SK-N-SH (cell line): Measurements from ENCODE around the gene PRKCG. TPM values are rescaled to one million over a fixed set of nuclear protein-coding genes. Genes with fewer than 3 reads are reported as not detected.

ENCODE experiments used
- CTCF ChIA-PET: fragments of 300-600, 350-600 bp; formaldehyde crosslinking; extraction: SDS; loops from one replicate; lab custom pipeline; 2021; lab: Yijun Ruan, JAX
- POLR2A ChIA-PET: fragments of 350-600 bp; sonication (Branson Sonifier 250); formaldehyde crosslinking; extraction: SDS; loops from one replicate; lab custom pipeline; 2020; ENCODE audit warnings: antibody characterized with exemption, inconsistent platforms; lab: Yijun Ruan, JAX
- DNase-seq: peaks from one replicate; pipeline ENCODE4 v3.0.0; 2012
- H2AFZ ChIP-seq: fragments of 200-600 bp; sonication (generic); 2 replicates; pipeline ENCODE4 v1.8.1; 2016; ENCODE audit warnings: antibody characterized with exemption, mild to moderate bottlenecking, low read depth
- H3F3A ChIP-seq: fragments of 200-600 bp; sonication (generic); replicated peaks from 2 replicates; pipeline ENCODE3; 2016; ENCODE audit warnings: antibody characterized with exemption, mild to moderate bottlenecking; ENCODE audit not compliant: insufficient read depth
- H3K27ac ChIP-seq, 2 experiments: fragments of 200-500 bp in 1 of 2; fragments of 200-600 bp in 1 of 2; sonication (Bioruptor generic) in 1 of 2; sonication (generic), shearing (Covaris generic) in 1 of 2; 2 replicates each; pipeline versions ENCODE4 v1.5.1 to v1.6.1; 2014 to 2016; ENCODE audit warnings: low read depth in 2 of 2, inconsistent platforms in 1 of 2, low read length in 1 of 2, mild to moderate bottlenecking in 1 of 2, mixed read lengths in 1 of 2
- H3K27me3 ChIP-seq: fragments of 200-600 bp; sonication (generic), shearing (Covaris generic); 2 replicates; pipeline ENCODE4 v1.6.1; 2016; ENCODE audit warnings: mixed run types; ENCODE audit not compliant: insufficient read depth
- H3K36me3 ChIP-seq, 2 experiments: fragments of 200-500 bp in 1 of 2; fragments of 200-600 bp in 1 of 2; sonication (Bioruptor generic) in 1 of 2; sonication (generic) in 1 of 2; replicated peaks in 1 of 2; 2 replicates each; pipeline versions ENCODE3 to v1.5.1; 2014 to 2016; ENCODE audit warnings: low read length in 1 of 2, mild to moderate bottlenecking in 1 of 2; ENCODE audit not compliant: insufficient read depth in 2 of 2, control insufficient read depth in 1 of 2
- H3K4me1 ChIP-seq, 2 experiments: fragments of 200-500 bp in 1 of 2; fragments of 200-600 bp in 1 of 2; sonication (Bioruptor generic) in 1 of 2; sonication (generic), shearing (Covaris generic) in 1 of 2; 2 replicates each; pipeline versions ENCODE4 v1.5.1 to v1.6.1; 2014 to 2016; ENCODE audit warnings: low read depth in 1 of 2, low read length in 1 of 2, mixed run types in 1 of 2; ENCODE audit not compliant: insufficient read depth in 2 of 2, control insufficient read depth in 1 of 2
- H3K4me2 ChIP-seq: fragments of 200-600 bp; sonication (generic), shearing (Covaris generic); 2 replicates; pipeline ENCODE4 v1.6.1; 2017; ENCODE audit warnings: mixed run types
- H3K4me3 ChIP-seq, 2 experiments: fragments of 200-500 bp in 1 of 2; fragments of 200-600 bp in 1 of 2; sonication (Bioruptor generic) in 1 of 2; sonication (generic), shearing (Covaris generic) in 1 of 2; 2 replicates each; pipeline versions ENCODE4 v1.5.1 to v1.8.1; 2014 to 2016; ENCODE audit warnings: low read depth in 2 of 2, inconsistent platforms in 1 of 2, low read length in 1 of 2, mild to moderate bottlenecking in 1 of 2, mixed read lengths in 1 of 2, moderate library complexity in 1 of 2
- H3K79me2 ChIP-seq: fragments of 200-600 bp; sonication (generic); 2 replicates; pipeline ENCODE4 v1.8.1; 2017; ENCODE audit warnings: mild to moderate bottlenecking; ENCODE audit not compliant: insufficient read depth
- H3K9ac ChIP-seq: fragments of 200-600 bp; sonication (generic); 2 replicates; pipeline ENCODE4 v1.6.1; 2017; ENCODE audit warnings: mixed run types
- H3K9me2 ChIP-seq: fragments of 200-600 bp; sonication (generic); 2 replicates; pipeline ENCODE4 v1.6.1; 2017; ENCODE audit warnings: mixed run types
- H3K9me3 ChIP-seq: fragments of 200-600 bp; sonication (generic); 2 replicates; pipeline ENCODE4 v1.6.1; 2017; ENCODE audit warnings: mixed run types, mild to moderate bottlenecking, moderate library complexity
- H4K20me1 ChIP-seq: fragments of 200-600 bp; sonication (generic); 2 replicates; pipeline ENCODE4 v1.6.1; 2017; ENCODE audit warnings: mild to moderate bottlenecking, mixed run types; ENCODE audit not compliant: insufficient read depth
- CHD2 ChIP-seq: fragments of 150-350 bp; IDR thresholded peaks from 2 replicates; pipeline ENCODE4 v1.6.1; 2018; ENCODE audit warnings: low read length; ENCODE audit not compliant: partially characterized antibody
- ELF1 ChIP-seq: IDR thresholded peaks from 2 replicates; pipeline ENCODE4 v1.4.0; 2012
- GABPA ChIP-seq: IDR thresholded peaks from 2 replicates; pipeline ENCODE4 v1.4.0; 2012; ENCODE audit warnings: low read depth, mild to moderate bottlenecking
- MXI1 ChIP-seq: IDR thresholded peaks from 2 replicates; pipeline ENCODE4 v1.6.1; 2012; ENCODE audit warnings: mild to moderate bottlenecking, low read depth, low read length, improper control_type of control experiment
- NRF1 ChIP-seq: IDR thresholded peaks from 2 replicates; pipeline ENCODE4 v1.6.1; 2012; ENCODE audit warnings: low read depth, mild to moderate bottlenecking, low read length
- POLR2AphosphoS5 ChIP-seq: IDR thresholded peaks from 2 replicates; pipeline ENCODE4 v1.6.1; 2012; ENCODE audit warnings: low read depth, low read length
- RFX5 ChIP-seq: IDR thresholded peaks from 2 replicates; pipeline ENCODE4 v1.6.1; 2012; ENCODE audit warnings: mild to moderate bottlenecking, improper control_type of control experiment, low read length
- WGBS: methylation state at CpG from one replicate; pipeline ENCODE4 v1.1.6; 2017; ENCODE audit warnings: low lambda C conversion rate; 5-methylcytosine and 5-hydroxymethylcytosine counted together
- polyA plus RNA-seq, 3 experiments: library from polyadenylated mRNA; depleted of rRNA; stranded (reverse); fragments of >200 nt; gene quantifications; 2 replicates each; pipeline ENCODE4 v1.2.3, GENCODE V29; 2012
- TF ChIP-seq, protein P1 (sequence below): IDR thresholded peaks from 2 replicates; pipeline ENCODE4 v1.6.1; 2012; ENCODE audit warnings: mild to moderate bottlenecking, low read depth, low read length, moderate library complexity
- TF ChIP-seq, protein P2 (sequence below): IDR thresholded peaks from 2 replicates; pipeline ENCODE4; 2012

Gene PRKCG
- polyA plus RNA-seq, 1 of the 3 experiments (the other 2 are of a cell fraction) = 0.08 TPM

DNA sequence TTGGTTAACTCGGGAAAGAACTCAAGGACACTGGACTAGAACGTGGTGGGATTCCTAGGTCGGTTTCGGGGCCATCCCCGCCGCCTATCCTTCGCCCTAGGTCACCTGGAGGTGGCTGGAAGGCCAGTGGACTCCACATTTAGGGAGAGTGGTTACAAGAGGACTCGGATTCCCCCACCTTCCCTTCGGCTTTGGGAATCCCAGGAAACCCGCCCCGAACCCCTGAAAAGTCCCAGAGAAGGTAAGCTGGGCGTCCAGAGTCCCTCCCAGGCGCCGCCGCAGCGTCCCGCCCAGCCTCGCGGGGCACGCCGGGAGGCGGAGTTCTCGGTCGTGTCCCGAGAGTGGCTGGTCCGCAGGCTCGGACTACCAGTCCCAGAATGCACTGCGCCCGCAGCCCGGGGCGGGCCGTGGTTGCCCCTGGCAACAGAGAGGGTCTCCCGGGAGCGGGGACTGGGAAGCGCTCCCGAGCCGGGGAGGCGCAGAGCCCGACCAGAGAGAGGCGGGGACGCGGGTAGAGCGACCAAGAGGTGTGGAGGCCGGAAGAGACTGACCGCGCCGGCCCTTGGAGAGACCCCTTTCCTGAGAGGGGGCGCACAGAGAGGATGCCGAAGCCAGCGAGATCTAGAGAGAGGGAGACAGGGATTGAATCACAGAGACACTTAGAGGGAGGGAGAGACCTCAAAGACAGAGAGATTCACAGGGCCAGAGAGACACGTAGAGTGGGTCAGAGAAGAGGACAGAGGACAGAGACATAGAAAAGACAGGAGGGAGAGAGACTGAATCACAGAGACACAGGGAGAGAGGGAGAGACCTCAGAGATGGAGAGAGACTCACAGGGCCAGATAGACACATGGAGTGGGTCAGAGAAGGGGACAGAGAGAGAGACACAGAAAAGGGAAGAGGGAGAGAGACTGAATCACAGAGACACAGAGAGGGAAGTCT is 2.6 kb upstream of the PRKCG start:
- H3F3A ChIP-seq = peaks cover 30% of the 10 kb centered on the region
- H2AFZ ChIP-seq = peak overlapping the region; percentile 75
- peaks cover 26% of the 10 kb centered on the region for H3K27me3 ChIP-seq
- no peaks in the 10 kb centered on the region for H3K79me2 ChIP-seq
- H3K27ac ChIP-seq = peak overlapping the region; percentile 7 to 72; a peak in 2 of 4 replicates
- H3K9me2 ChIP-seq = no peaks in the 10 kb centered on the region
- POLR2A ChIA-PET = interaction anchor here (0.6 to 1.6 kb wide), 4 partner anchors 9 to 19 kb away, joined by 3 to 16 read pairs (median 6); partner anchors contain the start of gene MYADM
- TF ChIP-seq, protein P1, sequence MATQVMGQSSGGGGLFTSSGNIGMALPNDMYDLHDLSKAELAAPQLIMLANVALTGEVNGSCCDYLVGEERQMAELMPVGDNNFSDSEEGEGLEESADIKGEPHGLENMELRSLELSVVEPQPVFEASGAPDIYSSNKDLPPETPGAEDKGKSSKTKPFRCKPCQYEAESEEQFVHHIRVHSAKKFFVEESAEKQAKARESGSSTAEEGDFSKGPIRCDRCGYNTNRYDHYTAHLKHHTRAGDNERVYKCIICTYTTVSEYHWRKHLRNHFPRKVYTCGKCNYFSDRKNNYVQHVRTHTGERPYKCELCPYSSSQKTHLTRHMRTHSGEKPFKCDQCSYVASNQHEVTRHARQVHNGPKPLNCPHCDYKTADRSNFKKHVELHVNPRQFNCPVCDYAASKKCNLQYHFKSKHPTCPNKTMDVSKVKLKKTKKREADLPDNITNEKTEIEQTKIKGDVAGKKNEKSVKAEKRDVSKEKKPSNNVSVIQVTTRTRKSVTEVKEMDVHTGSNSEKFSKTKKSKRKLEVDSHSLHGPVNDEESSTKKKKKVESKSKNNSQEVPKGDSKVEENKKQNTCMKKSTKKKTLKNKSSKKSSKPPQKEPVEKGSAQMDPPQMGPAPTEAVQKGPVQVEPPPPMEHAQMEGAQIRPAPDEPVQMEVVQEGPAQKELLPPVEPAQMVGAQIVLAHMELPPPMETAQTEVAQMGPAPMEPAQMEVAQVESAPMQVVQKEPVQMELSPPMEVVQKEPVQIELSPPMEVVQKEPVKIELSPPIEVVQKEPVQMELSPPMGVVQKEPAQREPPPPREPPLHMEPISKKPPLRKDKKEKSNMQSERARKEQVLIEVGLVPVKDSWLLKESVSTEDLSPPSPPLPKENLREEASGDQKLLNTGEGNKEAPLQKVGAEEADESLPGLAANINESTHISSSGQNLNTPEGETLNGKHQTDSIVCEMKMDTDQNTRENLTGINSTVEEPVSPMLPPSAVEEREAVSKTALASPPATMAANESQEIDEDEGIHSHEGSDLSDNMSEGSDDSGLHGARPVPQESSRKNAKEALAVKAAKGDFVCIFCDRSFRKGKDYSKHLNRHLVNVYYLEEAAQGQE = no peak
- TF ChIP-seq MXI1 (peak; percentile 33; the same call in 1 of the 2 replicates), RFX5 (0 out of 2 replicates have a peak, but pooled peaks have one; percentile 30), GABPA (no peak), POLR2AphosphoS5 (peak; percentile 60), NRF1 (peak; percentile 26; the same call in 1 of the 2 replicates), ELF1 (peak; percentile 74), CHD2 (peak; percentile 77)
- TF ChIP-seq, protein P2, sequence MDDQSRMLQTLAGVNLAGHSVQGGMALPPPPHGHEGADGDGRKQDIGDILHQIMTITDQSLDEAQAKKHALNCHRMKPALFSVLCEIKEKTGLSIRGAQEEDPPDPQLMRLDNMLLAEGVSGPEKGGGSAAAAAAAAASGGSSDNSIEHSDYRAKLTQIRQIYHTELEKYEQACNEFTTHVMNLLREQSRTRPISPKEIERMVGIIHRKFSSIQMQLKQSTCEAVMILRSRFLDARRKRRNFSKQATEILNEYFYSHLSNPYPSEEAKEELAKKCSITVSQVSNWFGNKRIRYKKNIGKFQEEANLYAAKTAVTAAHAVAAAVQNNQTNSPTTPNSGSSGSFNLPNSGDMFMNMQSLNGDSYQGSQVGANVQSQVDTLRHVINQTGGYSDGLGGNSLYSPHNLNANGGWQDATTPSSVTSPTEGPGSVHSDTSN = no peak
- H3K4me3 ChIP-seq = peak overlapping the region; percentile 62
- peak overlapping the region; percentile 81 for H3K4me2 ChIP-seq
- no peaks in the 10 kb centered on the region for H3K9me3 ChIP-seq
- CTCF ChIA-PET = interaction anchor here (0.9 to 1.5 kb wide), 2 partner anchors 11 to 28 kb away, joined by 4 to 10 read pairs; partner anchors contain the start of gene MYADM
- H3K36me3 ChIP-seq = peaks cover 5 to 12% of the 10 kb centered on the region in 2 experiments
- peak overlapping the region; percentile 51 for H3K9ac ChIP-seq
- peaks cover 0 to 14% of the 10 kb centered on the region in 2 experiments; a peak in 1 of 4 replicates for H3K4me1 ChIP-seq
- peaks cover 7% of the 10 kb centered on the region; the same call in 1 of the 2 replicates for H4K20me1 ChIP-seq
- WGBS = 0% methylated on average over 15 of the region's 51 CpGs
- DNase-seq = peak; percentile 98
